T-helper 2 cell treated with Interferon-gamma antibody and Interleukin-4, amounts not matched to agents 5 μg/mL and 100 μg/mL, for 36 hours (primary cell): ENCODE measurements around the gene SRMS.
A peak's percentile ranks its signal among the peaks of the same experiment; 100 is the strongest.
"Not testable (repeated sequence)": the region's sequence is repeated elsewhere in the genome, so short reads cannot be mapped to it uniquely, and the experiment has no call there.

ENCODE experiments used
- DNase-seq: peaks from one replicate; pipeline ENCODE4 v3.0.0; 2021; ENCODE audit warnings: low spot score
- H3K27ac Mint-ChIP-seq: one replicate; pipeline ENCODE4 v1.8.0; 2021; ENCODE audit warnings: mild to moderate bottlenecking, mixed read lengths
- H3K27me3 Mint-ChIP-seq: one replicate; pipeline ENCODE4 v1.8.0; 2021; ENCODE audit warnings: low read depth, mixed read lengths
- H3K36me3 Mint-ChIP-seq: one replicate; pipeline ENCODE4 v1.8.0; 2021; ENCODE audit warnings: low read depth, mixed read lengths
- H3K4me1 Mint-ChIP-seq: one replicate; pipeline ENCODE4 v1.8.0; 2021; ENCODE audit warnings: low read depth, mixed read lengths
- H3K4me3 Mint-ChIP-seq: one replicate; pipeline ENCODE4 v1.8.0; 2022; ENCODE audit warnings: mild to moderate bottlenecking, moderate library complexity, mixed read lengths
- H3K9me3 Mint-ChIP-seq: one replicate; pipeline ENCODE4 v1.8.0; 2021; ENCODE audit warnings: mixed read lengths

SRMS gene

DNA sequence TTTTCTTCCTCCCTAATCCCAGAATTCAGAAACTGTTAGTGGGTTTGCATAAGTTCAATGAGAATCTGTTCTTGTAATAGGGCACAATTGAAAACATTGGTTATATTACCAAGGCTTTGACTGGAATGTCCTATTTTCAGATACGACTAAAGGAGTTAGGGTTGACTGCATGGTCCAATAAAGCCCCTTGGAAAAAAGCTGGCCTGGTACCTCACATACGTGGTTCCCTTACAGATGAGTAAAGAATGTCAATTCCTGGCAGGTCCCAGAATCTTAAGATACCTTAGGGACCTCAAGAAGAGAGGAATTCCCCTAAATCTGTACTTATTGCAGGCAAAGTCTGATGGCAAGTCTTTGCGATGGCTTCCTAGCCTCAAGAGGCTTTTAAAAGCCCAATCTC lies 22.4 kb downstream of the SRMS start:
- Mint-ChIP-seq H3K4me1 (peaks cover 6% of the 10 kb centered on the region), H3K36me3 (peaks cover 25% of the 10 kb centered on the region), H3K9me3 (no peaks in the 10 kb centered on the region), H3K27ac (no peak overlapping the region), H3K27me3 (no peaks in the 10 kb centered on the region), H3K4me3 (no peak overlapping the region)
- DNase-seq, result no peak

DNA sequence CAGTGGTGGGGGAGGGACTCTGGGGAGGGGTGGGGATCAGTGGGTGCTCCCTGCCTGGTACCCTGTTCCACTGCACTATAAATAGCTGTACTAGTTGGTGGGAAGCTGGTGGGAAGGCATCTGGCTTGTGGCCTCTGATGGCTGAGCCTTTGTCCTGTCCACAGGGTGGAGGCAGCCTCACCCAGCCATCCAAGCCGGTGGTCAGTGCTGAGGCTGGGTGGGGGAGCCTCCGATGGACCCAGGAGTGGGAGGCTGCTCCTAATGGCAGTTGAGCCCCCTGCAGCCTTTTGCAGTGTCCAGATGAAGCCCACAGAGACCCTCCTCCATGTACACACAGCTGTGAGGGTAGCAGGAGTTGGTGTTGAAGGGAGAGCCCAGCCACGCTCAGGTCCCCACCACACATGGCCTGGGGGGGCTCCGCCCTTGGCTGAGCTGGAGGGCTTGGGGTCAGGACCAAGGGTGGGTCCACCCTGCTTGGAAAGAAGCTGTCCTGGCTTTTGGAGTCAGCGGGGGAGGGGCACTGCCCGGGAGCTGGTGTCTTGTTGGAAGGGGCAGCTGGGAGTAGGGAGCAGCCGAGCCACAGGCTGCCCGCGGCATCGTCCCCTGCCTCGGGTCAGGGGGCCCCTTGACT lies 24.5 kb downstream of the SRMS start:
- H3K4me3 Mint-ChIP-seq, result no peak overlapping the region
- H3K9me3 Mint-ChIP-seq, result no peaks in the 10 kb centered on the region
- no peak overlapping the region for H3K27ac Mint-ChIP-seq
- peaks cover 25% of the 10 kb centered on the region for H3K36me3 Mint-ChIP-seq
- peaks cover 10% of the 10 kb centered on the region for H3K4me1 Mint-ChIP-seq
- H3K27me3 Mint-ChIP-seq, result no peaks in the 10 kb centered on the region
- no peak for DNase-seq

DNA sequence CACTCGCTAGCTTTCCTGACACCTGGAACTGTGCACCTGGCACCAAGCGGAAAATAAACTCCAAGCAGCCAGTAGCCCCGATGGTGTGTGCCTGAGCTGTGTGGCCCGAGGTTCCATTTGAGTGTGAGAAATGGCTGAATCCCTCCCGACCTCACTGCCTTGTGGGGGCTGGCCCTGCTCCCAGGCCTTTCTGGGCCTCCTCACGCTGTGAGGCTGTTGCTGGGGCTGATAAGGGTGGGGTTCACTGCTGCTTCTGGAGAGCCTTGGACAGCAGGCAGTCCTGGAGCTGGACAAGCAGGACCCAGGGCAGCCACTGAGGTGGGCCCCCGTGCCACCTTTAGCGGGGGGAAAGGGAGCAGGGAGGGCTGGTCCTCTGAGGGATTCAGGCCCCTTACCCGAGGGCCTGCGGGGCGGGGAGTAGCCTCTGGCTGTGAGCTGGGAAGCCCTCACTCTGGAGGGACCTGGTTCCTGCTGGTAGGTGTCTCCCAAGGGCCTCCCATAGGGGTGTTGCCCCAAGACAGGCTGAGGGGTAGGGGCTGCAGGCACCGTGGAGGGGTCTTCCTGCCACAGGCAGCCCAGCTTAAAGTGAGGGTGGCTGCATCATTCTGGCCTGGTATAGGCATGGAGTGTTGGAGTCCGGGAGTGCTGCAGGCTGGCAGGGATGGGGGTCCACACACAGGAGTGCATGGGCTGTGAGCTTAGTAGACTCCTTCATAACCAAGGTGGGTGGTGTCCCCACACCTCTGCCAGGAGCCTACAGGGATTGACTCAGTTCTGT lies 25.3 kb downstream of the SRMS start:
- peak overlapping the region; percentile 75 for H3K27ac Mint-ChIP-seq
- H3K4me3 Mint-ChIP-seq, result peak overlapping the region; percentile 61
- H3K36me3 Mint-ChIP-seq, result peaks cover 25% of the 10 kb centered on the region
- DNase-seq, result no peak
- no peaks in the 10 kb centered on the region for H3K9me3 Mint-ChIP-seq
- peaks cover 6% of the 10 kb centered on the region for H3K4me1 Mint-ChIP-seq
- H3K27me3 Mint-ChIP-seq, result no peaks in the 10 kb centered on the region

DNA sequence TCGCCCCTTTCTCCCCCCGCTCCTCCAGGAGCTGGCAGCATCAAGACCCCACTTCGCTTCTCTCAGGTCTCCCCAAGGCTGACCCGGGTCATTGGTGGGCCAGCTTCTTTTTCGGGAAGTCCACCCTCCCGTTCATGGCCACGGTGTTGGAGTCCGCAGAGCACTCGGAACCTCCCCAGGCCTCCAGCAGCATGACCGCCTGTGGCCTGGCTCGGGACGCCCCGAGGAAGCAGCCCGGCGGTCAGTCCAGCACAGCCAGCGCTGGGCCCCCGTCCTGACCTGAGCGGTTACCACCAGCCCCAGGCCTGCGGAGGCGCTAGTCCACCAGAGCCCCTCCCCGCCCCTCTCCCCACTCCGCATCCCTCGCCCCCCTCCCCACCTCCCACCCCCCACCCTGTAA lies 25.9 kb downstream of the SRMS start:
- peak overlapping the region; percentile 75 for H3K27ac Mint-ChIP-seq
- no peaks in the 10 kb centered on the region for H3K9me3 Mint-ChIP-seq
- DNase-seq, result no peak
- H3K36me3 Mint-ChIP-seq, result peaks cover 25% of the 10 kb centered on the region
- no peaks in the 10 kb centered on the region for H3K27me3 Mint-ChIP-seq
- H3K4me3 Mint-ChIP-seq, result peak overlapping the region; percentile 77
- H3K4me1 Mint-ChIP-seq, result peaks cover 6% of the 10 kb centered on the region

DNA sequence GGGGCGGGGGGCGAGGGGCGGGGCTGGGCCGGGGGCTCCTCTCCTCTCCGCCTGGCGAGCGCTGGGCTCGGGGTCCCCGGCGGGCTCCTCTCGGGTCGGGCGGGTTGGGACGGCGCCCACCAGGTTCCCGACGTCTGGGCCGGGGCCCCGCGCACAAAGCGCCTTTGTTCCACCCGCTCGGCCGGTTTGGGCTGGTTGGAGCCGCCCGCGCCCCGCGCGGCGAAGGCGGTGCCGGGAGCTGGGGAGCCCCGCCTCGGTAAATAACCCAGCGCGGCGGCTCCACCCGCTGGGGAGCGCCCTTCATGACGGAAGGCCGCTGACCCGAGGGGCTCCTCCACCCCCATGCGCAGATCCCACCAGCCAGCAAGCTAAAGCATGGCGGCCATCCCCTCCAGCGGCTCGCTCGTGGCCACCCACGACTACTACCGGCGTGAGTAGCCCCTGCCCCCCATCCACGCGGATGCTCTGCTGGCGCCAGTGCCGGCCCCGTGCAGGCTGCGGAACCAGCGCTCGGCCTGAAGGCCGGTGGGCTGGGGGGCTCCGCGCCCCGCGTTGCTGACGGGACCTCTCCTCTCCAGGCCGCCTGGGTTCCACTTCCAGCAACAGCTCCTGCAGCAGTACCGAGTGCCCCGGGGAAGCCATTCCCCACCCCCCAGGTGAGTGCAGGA lies 26.5 kb downstream of the SRMS start:
- Mint-ChIP-seq H3K4me1 (peaks cover 6% of the 10 kb centered on the region), H3K9me3 (no peaks in the 10 kb centered on the region), H3K27ac (peak overlapping the region; percentile 75), H3K27me3 (no peaks in the 10 kb centered on the region), H3K4me3 (peak overlapping the region; percentile 77), H3K36me3 (peaks cover 25% of the 10 kb centered on the region)
- DNase-seq, result peak; percentile 68

DNA sequence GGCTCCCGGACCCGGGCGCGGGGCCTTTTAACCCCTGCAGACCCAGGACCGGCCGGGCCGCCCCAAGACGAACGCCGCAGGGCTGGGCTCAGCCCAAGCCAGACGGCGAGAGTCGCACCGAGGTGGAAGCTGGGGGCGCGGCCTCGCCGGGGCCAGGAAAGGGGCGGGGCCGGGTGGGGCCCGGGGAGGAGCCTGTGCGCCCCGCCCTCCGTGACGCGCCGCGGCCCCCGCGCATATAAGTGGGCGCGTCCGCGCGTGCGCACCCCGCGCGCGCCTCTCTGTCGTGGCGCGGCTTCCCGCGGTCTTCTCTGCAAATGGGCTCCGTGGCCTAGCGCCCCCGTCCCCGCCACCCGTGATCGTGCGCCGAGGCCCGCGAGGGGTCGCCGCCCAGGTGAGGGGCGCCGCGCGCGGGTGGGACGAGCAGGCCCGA lies 27.0 kb downstream of the SRMS start, which contains the start of gene PPDPF:
Gene PPDPF, plus strand, starts transcription at position 262 of the 430 bp plus-strand sequence. CDS start 544 bp downstream, outside the sequence.
- H3K4me3 Mint-ChIP-seq, result peak within 1 kb of the TSS; percentile 77
- peaks cover 6% of the 10 kb centered on the region for H3K4me1 Mint-ChIP-seq
- no peaks in the 10 kb centered on the region for H3K9me3 Mint-ChIP-seq
- peak within 1 kb of the TSS; percentile 78 for H3K27ac Mint-ChIP-seq
- H3K27me3 Mint-ChIP-seq, result peaks cover 3% of the 10 kb centered on the region
- peaks cover 25% of the 10 kb centered on the region for H3K36me3 Mint-ChIP-seq
- DNase-seq, result peak; percentile 83

DNA sequence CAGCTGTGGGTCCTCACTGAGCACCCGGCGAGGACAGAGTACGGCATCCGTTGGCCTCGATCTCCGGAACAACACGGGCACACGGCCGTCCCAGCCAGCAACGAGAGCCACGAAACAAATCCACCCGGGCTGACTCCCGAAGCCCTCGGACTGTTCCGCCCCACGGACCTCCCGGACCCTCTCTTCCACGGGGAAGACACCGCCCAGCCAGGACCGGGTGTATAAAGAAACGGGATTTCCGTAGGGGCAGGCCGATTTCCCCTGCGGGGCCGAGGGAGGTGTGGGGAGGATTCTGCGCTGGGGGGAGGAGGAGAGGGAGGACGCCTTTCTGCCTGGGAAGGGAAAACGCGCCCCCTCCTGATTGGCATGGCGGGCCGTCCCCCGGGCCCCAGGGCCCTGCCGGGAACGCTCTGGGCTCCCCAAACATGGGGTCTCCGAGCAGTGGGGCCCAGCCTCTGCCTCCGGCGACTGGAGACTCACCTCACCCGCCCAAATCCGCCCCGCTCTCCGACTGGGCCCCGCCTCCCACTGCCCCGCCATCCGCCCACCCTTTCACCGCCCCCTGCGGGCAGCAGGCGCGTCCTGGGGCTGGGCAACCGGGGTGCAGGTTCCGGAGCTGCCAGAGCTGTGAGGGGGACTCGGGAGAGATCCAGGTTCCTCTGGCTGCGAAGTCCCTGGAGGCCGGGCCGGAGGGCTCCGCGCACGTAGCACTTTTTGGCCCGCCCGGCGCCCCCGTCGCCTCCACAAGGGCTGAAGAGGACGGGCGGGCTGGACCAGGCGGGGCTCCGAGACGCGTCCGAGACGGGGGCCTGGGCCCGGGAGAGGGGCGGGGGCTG lies 27.7 kb downstream of the SRMS start:
- Mint-ChIP-seq H3K4me3 (peak overlapping the region; percentile 77), H3K36me3 (peaks cover 25% of the 10 kb centered on the region), H3K4me1 (peaks cover 6% of the 10 kb centered on the region), H3K27me3 (peaks cover 6% of the 10 kb centered on the region), H3K9me3 (no peaks in the 10 kb centered on the region), H3K27ac (peak overlapping the region; percentile 62)
- DNase-seq, result peak; percentile 69

DNA sequence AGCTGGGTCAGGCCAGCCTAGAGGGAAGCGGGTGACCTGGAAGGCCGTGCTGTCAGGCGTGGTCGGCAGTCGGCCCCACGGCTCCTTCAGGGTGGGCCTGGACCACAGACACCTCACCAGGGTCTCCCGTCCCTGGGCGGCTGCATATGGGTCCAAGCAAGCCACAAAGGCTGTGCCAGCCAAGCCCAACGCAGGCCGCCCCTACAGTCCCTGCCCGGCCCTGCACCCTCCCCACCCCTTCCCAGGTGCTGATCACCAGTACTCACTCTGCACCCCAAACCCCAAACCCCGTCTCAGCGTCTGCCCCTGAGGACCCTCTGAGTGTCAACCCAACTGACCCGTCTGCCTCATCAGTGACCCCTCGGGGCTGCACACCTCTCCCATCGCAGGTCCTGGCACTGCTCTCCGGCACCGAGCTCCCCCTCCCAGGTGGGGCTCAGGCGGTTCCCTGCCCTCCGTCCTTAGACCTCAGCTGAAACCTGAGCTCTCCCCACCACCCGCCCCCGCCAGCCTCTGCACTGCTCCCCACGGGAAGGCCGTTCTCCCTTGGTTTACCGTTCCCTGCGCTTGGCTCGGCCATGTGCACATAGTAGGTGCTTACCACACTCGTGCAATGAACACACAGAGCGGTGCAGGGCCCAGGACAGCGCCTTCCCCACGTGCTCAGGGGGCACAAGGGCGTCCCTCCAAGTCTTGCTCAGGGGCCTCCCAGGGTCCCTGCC lies 28.4 kb downstream of the SRMS start:
- Mint-ChIP-seq H3K36me3 (peaks cover 22% of the 10 kb centered on the region), H3K4me3 (peak overlapping the region; percentile 77), H3K27me3 (peaks cover 8% of the 10 kb centered on the region), H3K9me3 (peaks cover 4% of the 10 kb centered on the region), H3K4me1 (peaks cover 6% of the 10 kb centered on the region), H3K27ac (peak overlapping the region; percentile 62)
- no peak for DNase-seq

DNA sequence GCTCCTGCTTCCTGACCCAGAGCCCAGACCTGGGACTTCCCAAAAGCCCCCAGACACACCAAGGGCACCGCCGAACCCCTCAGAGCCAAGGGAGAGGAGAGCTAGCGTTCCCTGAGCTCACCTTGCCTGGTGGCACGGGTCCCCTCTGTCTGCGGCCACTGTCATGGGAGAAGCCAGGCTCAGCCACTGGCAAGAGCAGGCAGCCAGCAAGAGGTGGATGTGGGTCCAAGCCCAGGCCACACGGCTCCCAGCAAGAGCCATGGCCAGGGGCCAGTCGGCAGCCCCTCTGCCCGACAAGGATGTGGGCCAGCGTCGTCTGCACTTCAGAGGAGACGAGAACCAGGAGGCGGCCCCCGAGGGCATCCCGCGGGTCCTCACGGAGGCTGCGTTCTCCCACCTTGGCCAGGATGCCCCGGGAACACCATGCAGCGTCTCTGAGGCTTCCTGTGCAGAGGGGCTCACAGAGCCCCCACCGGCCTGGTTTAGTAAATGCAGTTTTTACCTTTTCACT lies 29.1 kb downstream of the SRMS start:
- peaks cover 16% of the 10 kb centered on the region for H3K36me3 Mint-ChIP-seq
- H3K4me3 Mint-ChIP-seq, result no peak overlapping the region
- peaks cover 4% of the 10 kb centered on the region for H3K9me3 Mint-ChIP-seq
- H3K27ac Mint-ChIP-seq, result no peak overlapping the region
- H3K4me1 Mint-ChIP-seq, result peaks cover 6% of the 10 kb centered on the region
- H3K27me3 Mint-ChIP-seq, result peaks cover 10% of the 10 kb centered on the region
- DNase-seq, result no peak

DNA sequence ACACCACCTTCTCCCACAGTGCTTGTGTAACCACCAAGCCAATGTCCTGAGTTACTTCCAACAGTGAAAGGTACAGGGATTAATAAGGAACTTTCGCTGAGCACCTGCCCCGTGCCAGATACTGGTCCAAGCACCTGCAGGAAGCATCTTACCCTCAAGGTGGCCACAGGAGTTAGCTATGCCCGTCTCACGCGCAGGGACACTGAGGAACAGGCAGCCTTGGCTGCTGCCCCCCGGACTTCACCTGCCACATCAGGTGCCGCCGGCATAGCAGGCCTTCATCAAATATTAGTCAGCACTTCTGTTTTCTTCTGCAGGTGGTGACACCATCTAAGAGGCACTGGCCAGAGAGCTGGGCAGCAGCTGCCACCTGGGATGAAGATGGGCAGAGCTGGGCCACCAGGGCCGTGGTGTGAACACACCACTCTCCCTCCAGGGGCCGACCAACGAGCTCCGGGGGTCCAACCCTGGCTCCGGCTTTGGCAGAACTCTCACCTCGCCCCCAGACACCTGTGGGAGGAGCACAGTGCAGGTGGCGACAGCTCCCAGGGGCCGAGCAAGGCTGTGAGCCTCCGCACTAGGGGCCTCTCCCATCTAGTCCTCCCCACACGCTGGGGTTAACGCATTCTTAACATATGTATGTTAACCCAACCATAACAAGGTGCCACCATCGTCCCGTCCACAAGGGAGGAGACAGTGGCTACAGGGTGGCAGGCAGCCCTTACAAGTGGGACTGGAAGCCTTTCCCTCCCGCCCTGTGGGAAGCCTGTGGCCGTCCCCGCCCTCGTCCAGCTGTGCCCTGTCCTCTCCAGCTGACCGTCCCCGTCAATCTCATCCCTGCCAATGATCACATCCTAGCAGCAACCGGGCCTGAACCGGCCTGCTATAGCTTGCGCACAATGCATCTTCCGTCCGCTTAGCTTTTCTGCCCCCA lies 29.9 kb downstream of the SRMS start:
- Mint-ChIP-seq H3K27me3 (peaks cover 18% of the 10 kb centered on the region), H3K27ac (no peak overlapping the region), H3K4me1 (peaks cover 5% of the 10 kb centered on the region), H3K36me3 (peaks cover 9% of the 10 kb centered on the region), H3K4me3 (peak overlapping the region; percentile 48), H3K9me3 (peaks cover 4% of the 10 kb centered on the region)
- DNase-seq, result no peak

DNA sequence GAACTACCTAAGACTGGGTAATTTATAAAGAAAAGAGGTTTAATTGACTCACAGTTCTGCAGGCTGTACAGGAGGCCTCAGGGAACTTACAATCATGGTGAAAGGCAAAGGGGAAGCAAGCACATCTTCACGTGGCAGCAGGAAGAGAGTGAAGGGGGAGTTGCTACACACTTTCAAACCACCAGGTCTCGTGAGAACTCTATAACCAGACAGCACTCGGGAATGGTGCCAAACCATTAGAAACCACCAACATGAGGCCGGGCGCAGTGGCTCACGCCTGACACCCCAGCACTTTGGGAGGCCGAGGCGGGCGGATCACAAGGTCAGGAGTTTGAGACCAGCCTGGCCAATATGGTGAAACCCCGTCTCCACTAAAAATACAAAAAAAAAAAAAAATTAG lies 33.0 kb downstream of the SRMS start:
- not testable (repeated sequence) for H3K4me3 Mint-ChIP-seq, DNase-seq, H3K4me1 Mint-ChIP-seq, H3K9me3 Mint-ChIP-seq, H3K36me3 Mint-ChIP-seq, H3K27ac Mint-ChIP-seq
- peaks cover 33% of the 10 kb centered on the region for H3K27me3 Mint-ChIP-seq

DNA sequence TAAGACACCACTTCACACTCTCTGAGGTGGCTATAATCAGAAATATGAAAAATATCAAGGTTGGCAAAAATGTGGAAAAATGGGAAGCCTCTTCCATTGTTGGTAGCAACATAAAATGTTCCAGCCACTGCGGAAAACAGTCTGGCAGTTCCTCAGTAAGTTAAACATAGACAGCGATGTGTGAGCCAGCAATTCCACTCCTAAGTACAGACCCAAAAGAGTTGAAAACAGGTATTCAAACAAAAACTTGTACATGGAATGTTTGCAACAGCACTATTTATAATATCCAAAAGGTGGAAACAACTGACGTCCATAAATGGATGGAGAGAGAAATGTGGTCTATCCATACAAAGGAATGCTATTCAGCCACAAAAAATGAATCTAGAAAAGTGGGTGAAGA lies 34.3 kb downstream of the SRMS start:
- no peak for DNase-seq
- Mint-ChIP-seq H3K36me3 (no peaks in the 10 kb centered on the region), H3K4me1 (peaks cover under 1% of the 10 kb centered on the region), H3K27me3 (peaks cover 40% of the 10 kb centered on the region), H3K4me3 (no peak overlapping the region), H3K9me3 (peaks cover 4% of the 10 kb centered on the region), H3K27ac (no peak overlapping the region)
